Mesenchymal stem cell (in vitro differentiated cells and primary cell): Measurements from ENCODE around the gene ZNF316.
"Not testable (repeated sequence)": the region's sequence is repeated elsewhere in the genome, so short reads cannot be mapped to it uniquely, and the experiment has no call there.

Experiments used
- DNase-seq: peaks from one replicate; pipeline ENCODE4 v3.0.0-alpha.2; 2013
- H2AFZ ChIP-seq: one replicate; pipeline ENCODE4 v1.6.1; 2013; ENCODE audit warnings: low read depth, mild to moderate bottlenecking, control low read depth, inconsistent platforms, low read length, moderate library complexity
- H2AK5ac ChIP-seq: 2 replicates; pipeline ENCODE4 v1.6.1; 2013; ENCODE audit warnings: low read length, moderate library complexity, mild to moderate bottlenecking, inconsistent platforms; ENCODE audit not compliant: severe bottlenecking
- H2BK120ac ChIP-seq: one replicate; pipeline ENCODE4 v1.6.1; 2013; ENCODE audit warnings: low read depth, mild to moderate bottlenecking, inconsistent platforms, low read length, moderate library complexity
- H2BK12ac ChIP-seq, 2 experiments: one replicate each; pipeline ENCODE4 v1.6.1; 2013; ENCODE audit warnings: inconsistent platforms in 2 of 2, low read length in 2 of 2, mild to moderate bottlenecking in 2 of 2, moderate library complexity in 2 of 2, control low read depth in 1 of 2
- H2BK15ac ChIP-seq: one replicate; pipeline ENCODE4 v1.6.1; 2013; ENCODE audit warnings: mild to moderate bottlenecking, low read depth, inconsistent platforms; ENCODE audit not compliant: poor library complexity, severe bottlenecking
- H2BK5ac ChIP-seq: 2 replicates; pipeline ENCODE4 v1.6.1; 2013; ENCODE audit warnings: low read depth, mild to moderate bottlenecking, low read length, control low read depth, inconsistent platforms; ENCODE audit not compliant: poor library complexity, severe bottlenecking
- H3K14ac ChIP-seq, 2 experiments: one replicate each; pipeline ENCODE4 v1.6.1; 2013; ENCODE audit warnings: inconsistent platforms in 2 of 2, low read length in 2 of 2, control low read depth in 1 of 2, mild to moderate bottlenecking in 1 of 2, moderate library complexity in 1 of 2
- H3K18ac ChIP-seq, 2 experiments: one replicate each; pipeline ENCODE4 v1.6.1; 2013; ENCODE audit warnings: inconsistent platforms in 2 of 2, low read length in 2 of 2, control low read depth in 1 of 2, low read depth in 1 of 2, mild to moderate bottlenecking in 1 of 2
- H3K23ac ChIP-seq, 2 experiments: one replicate each; pipeline ENCODE4 v1.6.1; 2013; ENCODE audit warnings: inconsistent platforms in 2 of 2, low read length in 2 of 2, mild to moderate bottlenecking in 2 of 2, moderate library complexity in 2 of 2, control low read depth in 1 of 2
- H3K27ac ChIP-seq: 2 replicates; pipeline ENCODE4 v1.5.1; 2013; ENCODE audit warnings: mild to moderate bottlenecking, moderate library complexity, low read length, control low read depth, inconsistent platforms; ENCODE audit not compliant: poor library complexity, severe bottlenecking
- H3K27me3 ChIP-seq, 2 experiments: 2 replicates each; pipeline versions ENCODE4 v1.6.1 to v1.7.0; 2013; ENCODE audit warnings: low read length in 2 of 2, mild to moderate bottlenecking in 2 of 2, moderate library complexity in 2 of 2, control low read depth in 1 of 2, inconsistent platforms in 1 of 2; ENCODE audit not compliant: control insufficient read depth in 1 of 2, insufficient read depth in 1 of 2
- H3K36me3 ChIP-seq, 2 experiments: 2 replicates each; pipeline versions ENCODE4 v1.6.1 to v1.7.0; 2013; ENCODE audit warnings: low read length in 2 of 2, control low read depth in 1 of 2, inconsistent platforms in 1 of 2, low read depth in 1 of 2, mild to moderate bottlenecking in 1 of 2; ENCODE audit not compliant: insufficient read depth in 2 of 2, control insufficient read depth in 1 of 2
- H3K4ac ChIP-seq, 2 experiments: one replicate each; pipeline ENCODE4 v1.6.1; 2013; ENCODE audit warnings: inconsistent platforms in 2 of 2, low read length in 2 of 2, mild to moderate bottlenecking in 2 of 2, moderate library complexity in 2 of 2, control low read depth in 1 of 2, low read depth in 1 of 2
- H3K4me1 ChIP-seq: 2 replicates; pipeline ENCODE4 v1.6.1; 2013; ENCODE audit warnings: low read depth, low read length, control low read depth; ENCODE audit not compliant: control insufficient read depth, insufficient read depth
- H3K4me2 ChIP-seq: 2 replicates; pipeline ENCODE4 v1.6.1; 2013; ENCODE audit warnings: low read length, mild to moderate bottlenecking, inconsistent platforms; ENCODE audit not compliant: poor library complexity, severe bottlenecking
- H3K4me3 ChIP-seq, 2 experiments: 2 replicates each; pipeline versions ENCODE4 v1.5.1 to v1.7.0; 2013; ENCODE audit warnings: low read length in 2 of 2, mild to moderate bottlenecking in 2 of 2, control low read depth in 1 of 2, low read depth in 1 of 2; ENCODE audit not compliant: insufficient read depth in 1 of 2
- H3K79me1 ChIP-seq: replicated peaks from 2 replicates; pipeline ENCODE4 v1.6.1; 2013; ENCODE audit warnings: mild to moderate bottlenecking, control low read depth, low read length, inconsistent platforms; ENCODE audit not compliant: poor library complexity, severe bottlenecking
- H3K9ac ChIP-seq: 2 replicates; pipeline ENCODE4 v1.7.0; 2013; ENCODE audit warnings: mild to moderate bottlenecking, low read length, moderate library complexity
- H3K9me3 ChIP-seq: 2 replicates; pipeline ENCODE4 v1.7.0; 2013; ENCODE audit warnings: mild to moderate bottlenecking, low read length; ENCODE audit not compliant: control insufficient read depth
- H4K8ac ChIP-seq: one replicate; pipeline ENCODE4 v1.6.1; 2013; ENCODE audit warnings: inconsistent platforms, mild to moderate bottlenecking, low read length, moderate library complexity
- H4K91ac ChIP-seq: one replicate; pipeline ENCODE4 v1.6.1; 2013; ENCODE audit warnings: mild to moderate bottlenecking, low read length, inconsistent platforms
- WGBS: methylation state at CpG from one replicate; pipeline ENCODE4 v1.1.7; 2013; ENCODE audit warnings: mixed read lengths; 5-methylcytosine and 5-hydroxymethylcytosine counted together

The ZNF316 gene

GRCh38 chr7:6630007-6630849 is 6.9 kb upstream of the ZNF316 start:
- Histone ChIP-seq H2AFZ (no peak overlapping the region), H3K4ac (no peak overlapping the region), H2BK15ac (no peak overlapping the region), H3K27me3 (no peaks in the 10 kb centered on the region), H4K91ac (no peak overlapping the region), H2BK120ac (no peak overlapping the region), H3K36me3 (no peaks in the 10 kb centered on the region), H3K4me2 (no peak overlapping the region), H3K79me1 (no peaks in the 10 kb centered on the region), H3K27ac (no peak overlapping the region), H3K9ac (no peak overlapping the region), H3K23ac (peak overlapping the region in 1 of 2 experiments; percentile 36), H4K8ac (no peak overlapping the region), H3K18ac (no peak overlapping the region), H3K4me3 (peak overlapping the region in 1 of 2 experiments; percentile 17), H3K14ac (no peak overlapping the region), H2AK5ac (no peak overlapping the region), H2BK5ac (no peak overlapping the region), H3K9me3 (no peaks in the 10 kb centered on the region), H3K4me1 (peaks cover 1% of the 10 kb centered on the region), H2BK12ac (no peak overlapping the region)
- DNase-seq, result no peak
- WGBS, result 78% methylated on average over 11 of the region's 11 CpGs

DNA sequence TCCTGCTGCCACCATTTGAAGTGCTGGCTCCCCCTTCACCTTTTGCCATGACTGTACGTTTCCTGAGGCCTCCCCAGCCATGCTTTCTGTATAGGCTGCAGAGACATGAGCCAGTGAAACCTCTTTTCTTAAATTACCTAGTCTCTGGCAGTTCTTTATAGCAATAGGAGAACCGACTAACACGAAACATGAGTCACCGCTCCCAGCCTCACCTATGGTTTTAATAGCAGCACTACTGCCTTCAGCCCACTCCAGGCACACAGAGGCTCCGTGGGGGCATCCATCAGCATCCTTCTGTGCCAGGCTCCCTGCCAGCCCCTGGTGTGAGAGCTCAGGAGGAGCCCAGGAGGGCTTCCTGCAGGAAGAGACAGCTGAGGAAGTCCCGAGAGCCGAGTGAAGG is 5.5 kb upstream of the ZNF316 start:
- Histone ChIP-seq H3K9ac (no peak overlapping the region), H2BK120ac (no peak overlapping the region), H4K91ac (no peak overlapping the region), H3K9me3 (no peaks in the 10 kb centered on the region), H3K36me3 (no peaks in the 10 kb centered on the region), H2BK5ac (no peak overlapping the region), H3K79me1 (peaks cover 4% of the 10 kb centered on the region), H3K4me1 (peaks cover 6% of the 10 kb centered on the region), H3K18ac (no peak overlapping the region), H3K4ac (no peak overlapping the region), H3K23ac (no peak overlapping the region), H3K14ac (no peak overlapping the region), H2BK12ac (no peak overlapping the region), H3K27me3 (no peaks in the 10 kb centered on the region), H2AFZ (no peak overlapping the region), H2AK5ac (no peak overlapping the region), H2BK15ac (no peak overlapping the region), H3K4me2 (no peak overlapping the region), H4K8ac (no peak overlapping the region), H3K27ac (no peak overlapping the region), H3K4me3 (no peak overlapping the region)
- no peak for DNase-seq
- 80% methylated on average over 7 of the region's 7 CpGs for WGBS

DNA sequence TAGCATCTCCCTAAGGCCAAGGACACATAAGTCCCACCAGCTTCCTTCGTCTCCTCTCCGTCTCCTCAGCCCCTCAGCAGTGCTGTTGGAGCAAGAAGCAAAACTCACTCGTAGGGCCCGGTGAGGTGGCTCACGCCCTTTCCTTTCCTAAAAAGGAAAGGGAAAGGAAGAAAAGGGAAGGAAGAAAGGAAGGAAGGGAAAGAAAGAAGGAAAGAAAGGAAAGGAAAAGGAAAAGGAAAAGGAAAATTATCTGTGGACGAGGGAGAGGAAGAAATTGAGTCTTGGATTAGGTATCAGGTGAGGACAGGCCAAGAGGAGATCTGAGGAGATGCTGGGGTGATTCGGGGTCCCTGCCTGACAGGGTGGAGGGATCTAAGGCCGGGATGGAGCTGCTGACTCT is 3.1 kb upstream of the ZNF316 start:
- Histone ChIP-seq H3K27ac (no peak overlapping the region), H3K79me1 (peaks cover 15% of the 10 kb centered on the region), H3K14ac (no peak overlapping the region), H2BK5ac (no peak overlapping the region), H2AK5ac (no peak overlapping the region), H3K9ac (no peak overlapping the region), H3K4me2 (no peak overlapping the region), H2BK15ac (no peak overlapping the region), H3K27me3 (no peaks in the 10 kb centered on the region), H3K9me3 (no peaks in the 10 kb centered on the region), H3K23ac (no peak overlapping the region), H2BK120ac (no peak overlapping the region), H3K36me3 (no peaks in the 10 kb centered on the region), H2BK12ac (no peak overlapping the region), H3K18ac (no peak overlapping the region), H4K8ac (no peak overlapping the region), H4K91ac (no peak overlapping the region), H3K4me3 (no peak overlapping the region), H2AFZ (no peak overlapping the region), H3K4ac (no peak overlapping the region), H3K4me1 (peaks cover 21% of the 10 kb centered on the region)
- 95% methylated on average over 7 of the region's 8 CpGs for WGBS
- DNase-seq, result no peak

DNA sequence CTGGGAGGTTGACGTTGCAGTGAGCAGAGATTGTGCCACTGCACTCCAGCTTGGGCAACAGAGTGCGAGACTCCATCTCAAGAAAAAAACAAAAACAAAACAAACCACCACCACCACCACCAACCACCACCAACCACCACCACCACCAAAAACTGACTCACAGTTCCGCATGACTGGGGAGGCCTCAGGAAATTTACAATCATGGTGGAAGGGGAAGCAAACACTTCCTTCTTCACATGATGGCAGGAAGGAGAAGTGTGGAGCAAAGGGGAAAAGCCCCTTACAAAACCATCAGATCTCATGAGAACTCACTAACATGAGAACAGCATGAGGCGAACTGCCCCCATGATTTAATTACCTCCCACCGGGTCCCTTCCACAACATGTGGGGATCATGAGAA is 2.1 kb upstream of the ZNF316 start:
- WGBS, result 100% methylated on average over 5 of the region's 5 CpGs
- not testable (repeated sequence) for DNase-seq, H2BK120ac ChIP-seq

More for the DNA sequence above, 2.1 kb upstream of the ZNF316 start:
- not testable (repeated sequence) for H3K9ac ChIP-seq, H3K23ac ChIP-seq, H3K27me3 ChIP-seq, H3K18ac ChIP-seq, H3K9me3 ChIP-seq, H2BK12ac ChIP-seq, H2AFZ ChIP-seq, H3K14ac ChIP-seq, H2AK5ac ChIP-seq, H2BK5ac ChIP-seq, H3K27ac ChIP-seq, H4K8ac ChIP-seq, H3K4me3 ChIP-seq, H3K4me2 ChIP-seq, H4K91ac ChIP-seq, H2BK15ac ChIP-seq, H3K36me3 ChIP-seq, H3K4ac ChIP-seq
- Histone ChIP-seq H3K79me1 (peaks cover 24% of the 10 kb centered on the region), H3K4me1 (peaks cover 23% of the 10 kb centered on the region)
